Measurements from ENCODE around the gene ST3GAL2.

ST3GAL2 gene

DNA sequence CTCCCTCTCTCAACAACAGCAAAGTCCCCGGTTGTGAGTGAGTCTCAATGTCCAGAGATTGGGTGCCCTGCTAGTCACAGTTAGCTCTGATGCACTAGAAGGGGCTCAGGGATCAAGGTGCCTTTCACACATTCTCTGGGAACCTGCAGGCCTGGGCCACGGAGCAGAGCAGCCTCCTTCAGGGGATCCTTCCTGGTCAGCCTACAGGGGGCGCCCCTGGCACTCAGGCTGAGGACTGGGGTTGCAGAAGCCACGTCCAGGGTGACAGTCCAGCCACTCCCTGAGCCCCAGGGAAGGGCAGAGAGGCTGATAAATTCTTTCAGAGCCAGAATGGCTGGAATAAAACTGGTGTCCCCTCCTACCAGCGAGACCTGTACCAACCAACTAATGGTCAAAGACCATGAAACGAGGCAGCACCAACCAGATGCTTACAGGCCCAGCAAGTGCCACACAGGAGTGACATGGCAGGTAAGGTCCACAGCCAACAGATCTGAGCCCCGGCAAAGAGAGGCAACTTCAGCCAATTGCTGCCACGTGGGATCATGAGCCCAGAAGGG, 43.5 kb downstream of the ST3GAL2 start:
- H3K4me1 ChIP-seq (ENCODE audit: control insufficient read depth, insufficient read depth, low read depth, low read length), result peaks cover 15% of the 10 kb centered on the region
- no peak overlapping the region for H3K4me2 ChIP-seq (ENCODE audit: low read length, poor library complexity, severe bottlenecking)
- no peak overlapping the region for H3K18ac ChIP-seq (ENCODE audit: low read depth in 1 of 2, low read length in 2 of 2)
- H2AFZ ChIP-seq (ENCODE audit: low read depth, low read length), result no peak overlapping the region
- no peak overlapping the region for H3K4me3 ChIP-seq (ENCODE audit: insufficient read depth in 1 of 2, low read depth in 1 of 2, low read length in 2 of 2)
- 59% methylated on average over 8 of the region's 8 CpGs for WGBS
- peaks cover 34 to 80% of the 10 kb centered on the region in 2 experiments for H3K36me3 ChIP-seq (ENCODE audit: control insufficient read depth in 1 of 2, insufficient read depth in 2 of 2, low read depth in 1 of 2, low read length in 2 of 2)
- H2AK5ac ChIP-seq (ENCODE audit: low read length, severe bottlenecking), result no peak overlapping the region
- H3K23ac ChIP-seq (ENCODE audit: low read length in 2 of 2), result no peak overlapping the region
- no peak overlapping the region for H2BK5ac ChIP-seq (ENCODE audit: low read depth, low read length, poor library complexity, severe bottlenecking)
- DNase-seq, result peak; percentile 41
- no peak overlapping the region for H3K9ac ChIP-seq (ENCODE audit: low read length)
- no peak overlapping the region for H4K91ac ChIP-seq (ENCODE audit: low read length)
- H3K4ac ChIP-seq (ENCODE audit: low read depth in 1 of 2, low read length in 2 of 2), result no peak overlapping the region
- H2BK120ac ChIP-seq (ENCODE audit: low read depth, low read length), result no peak overlapping the region
- no peak overlapping the region for H4K8ac ChIP-seq (ENCODE audit: low read length)
- H3K79me1 ChIP-seq (replicated peaks; ENCODE audit: low read length, poor library complexity, severe bottlenecking), result peaks cover 53% of the 10 kb centered on the region
- no peak overlapping the region for H3K14ac ChIP-seq (ENCODE audit: low read length in 2 of 2)
- H3K27ac ChIP-seq (ENCODE audit: low read length, poor library complexity, severe bottlenecking), result no peak overlapping the region
- no peaks in the 10 kb centered on the region for H3K27me3 ChIP-seq (ENCODE audit: control insufficient read depth in 1 of 2, insufficient read depth in 1 of 2, low read length in 2 of 2)
- no peak overlapping the region for H2BK12ac ChIP-seq (ENCODE audit: low read length in 2 of 2)
- no peak overlapping the region for H2BK15ac ChIP-seq (ENCODE audit: low read depth, poor library complexity, severe bottlenecking)
- H3K9me3 ChIP-seq (ENCODE audit: control insufficient read depth, low read length), result no peaks in the 10 kb centered on the region

DNA sequence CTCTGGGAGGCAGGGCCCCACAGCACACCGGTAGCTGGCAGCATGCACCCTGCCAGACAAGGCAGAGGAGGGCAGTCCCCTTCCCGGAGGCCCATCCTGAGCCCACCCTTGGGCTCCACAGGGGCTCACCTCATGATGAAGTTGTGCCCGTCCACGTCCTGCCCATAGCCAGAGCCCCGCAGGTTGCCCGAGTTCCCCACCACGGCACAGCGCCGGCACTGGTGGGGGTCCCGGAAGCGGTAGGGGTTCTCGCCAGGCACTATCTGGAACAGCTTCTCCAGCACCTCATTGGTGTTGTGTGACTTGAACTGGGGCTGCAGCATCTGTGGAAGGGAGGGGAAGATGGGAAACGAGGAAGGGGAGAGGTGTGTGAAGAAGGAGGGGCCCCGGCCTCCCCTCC, 44.0 kb downstream of the ST3GAL2 start:
- H2AK5ac ChIP-seq (ENCODE audit: low read length, severe bottlenecking), result no peak overlapping the region
- no peak overlapping the region for H3K4me2 ChIP-seq (ENCODE audit: low read length, poor library complexity, severe bottlenecking)
- H3K4ac ChIP-seq (ENCODE audit: low read depth in 1 of 2, low read length in 2 of 2), result no peak overlapping the region
- H3K14ac ChIP-seq (ENCODE audit: low read length in 2 of 2), result no peak overlapping the region
- 95% methylated on average over 12 of the region's 14 CpGs for WGBS
- H3K79me1 ChIP-seq (replicated peaks; ENCODE audit: low read length, poor library complexity, severe bottlenecking), result peaks cover 50% of the 10 kb centered on the region
- H2AFZ ChIP-seq (ENCODE audit: low read depth, low read length), result no peak overlapping the region
- H3K9me3 ChIP-seq (ENCODE audit: control insufficient read depth, low read length), result no peaks in the 10 kb centered on the region
- H3K23ac ChIP-seq (ENCODE audit: low read length in 2 of 2), result no peak overlapping the region
- DNase-seq, result no peak
- H3K4me1 ChIP-seq (ENCODE audit: control insufficient read depth, insufficient read depth, low read depth, low read length), result peaks cover 12% of the 10 kb centered on the region
- H3K18ac ChIP-seq (ENCODE audit: low read depth in 1 of 2, low read length in 2 of 2), result no peak overlapping the region
- no peak overlapping the region for H4K8ac ChIP-seq (ENCODE audit: low read length)
- H3K9ac ChIP-seq (ENCODE audit: low read length), result no peak overlapping the region
- H2BK12ac ChIP-seq (ENCODE audit: low read length in 2 of 2), result no peak overlapping the region
- H3K4me3 ChIP-seq (ENCODE audit: insufficient read depth in 1 of 2, low read depth in 1 of 2, low read length in 2 of 2), result no peak overlapping the region
- H3K27ac ChIP-seq (ENCODE audit: low read length, poor library complexity, severe bottlenecking), result no peak overlapping the region
- H3K36me3 ChIP-seq (ENCODE audit: control insufficient read depth in 1 of 2, insufficient read depth in 2 of 2, low read depth in 1 of 2, low read length in 2 of 2), result peaks cover 34 to 74% of the 10 kb centered on the region in 2 experiments
- H2BK15ac ChIP-seq (ENCODE audit: low read depth, poor library complexity, severe bottlenecking), result no peak overlapping the region
- no peak overlapping the region for H2BK120ac ChIP-seq (ENCODE audit: low read depth, low read length)
- no peak overlapping the region for H2BK5ac ChIP-seq (ENCODE audit: low read depth, low read length, poor library complexity, severe bottlenecking)
- H3K27me3 ChIP-seq (ENCODE audit: control insufficient read depth in 1 of 2, insufficient read depth in 1 of 2, low read length in 2 of 2), result no peaks in the 10 kb centered on the region
- H4K91ac ChIP-seq (ENCODE audit: low read length), result no peak overlapping the region

DNA sequence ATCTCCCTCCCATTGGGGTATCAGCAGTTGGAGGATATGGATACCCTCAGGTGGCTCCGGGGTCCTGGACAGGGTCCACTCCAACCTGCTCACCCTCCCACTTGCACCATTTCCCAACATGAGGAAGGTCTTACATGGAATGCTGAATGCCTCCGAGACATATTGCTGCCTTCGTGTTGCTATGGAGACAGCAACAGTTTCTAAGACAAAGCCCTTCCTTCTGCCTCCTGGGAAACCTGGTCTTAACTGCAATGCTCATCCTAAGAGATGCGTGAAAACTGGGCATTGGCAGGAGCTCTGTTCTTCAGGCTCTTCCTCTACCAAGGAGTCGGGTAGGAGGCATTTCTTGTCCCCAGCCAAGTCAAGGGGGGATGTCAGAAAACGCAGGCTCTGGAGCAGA, 45.2 kb downstream of the ST3GAL2 start:
- peaks cover 6% of the 10 kb centered on the region for H3K4me1 ChIP-seq (ENCODE audit: control insufficient read depth, insufficient read depth, low read depth, low read length)
- no peak overlapping the region for H3K18ac ChIP-seq (ENCODE audit: low read depth in 1 of 2, low read length in 2 of 2)
- no peak overlapping the region for H2BK5ac ChIP-seq (ENCODE audit: low read depth, low read length, poor library complexity, severe bottlenecking)
- H3K36me3 ChIP-seq (ENCODE audit: control insufficient read depth in 1 of 2, insufficient read depth in 2 of 2, low read depth in 1 of 2, low read length in 2 of 2), result peaks cover 27 to 69% of the 10 kb centered on the region in 2 experiments
- no peak overlapping the region for H3K9ac ChIP-seq (ENCODE audit: low read length)
- no peak overlapping the region for H2AFZ ChIP-seq (ENCODE audit: low read depth, low read length)
- H2BK15ac ChIP-seq (ENCODE audit: low read depth, poor library complexity, severe bottlenecking), result no peak overlapping the region
- no peak overlapping the region for H3K4me2 ChIP-seq (ENCODE audit: low read length, poor library complexity, severe bottlenecking)
- 95% methylated on average over 6 of the region's 6 CpGs for WGBS
- peaks cover 42% of the 10 kb centered on the region for H3K79me1 ChIP-seq (replicated peaks; ENCODE audit: low read length, poor library complexity, severe bottlenecking)
- H2BK120ac ChIP-seq (ENCODE audit: low read depth, low read length), result no peak overlapping the region
- H2BK12ac ChIP-seq (ENCODE audit: low read length in 2 of 2), result no peak overlapping the region
- no peak overlapping the region for H4K8ac ChIP-seq (ENCODE audit: low read length)
- no peaks in the 10 kb centered on the region for H3K27me3 ChIP-seq (ENCODE audit: control insufficient read depth in 1 of 2, insufficient read depth in 1 of 2, low read length in 2 of 2)
- no peak overlapping the region for H3K23ac ChIP-seq (ENCODE audit: low read length in 2 of 2)
- H3K4ac ChIP-seq (ENCODE audit: low read depth in 1 of 2, low read length in 2 of 2), result no peak overlapping the region
- H3K27ac ChIP-seq (ENCODE audit: low read length, poor library complexity, severe bottlenecking), result no peak overlapping the region
- H3K9me3 ChIP-seq (ENCODE audit: control insufficient read depth, low read length), result no peaks in the 10 kb centered on the region
- no peak overlapping the region for H3K4me3 ChIP-seq (ENCODE audit: insufficient read depth in 1 of 2, low read depth in 1 of 2, low read length in 2 of 2)
- no peak overlapping the region for H3K14ac ChIP-seq (ENCODE audit: low read length in 2 of 2)
- H2AK5ac ChIP-seq (ENCODE audit: low read length, severe bottlenecking), result no peak overlapping the region
- no peak for DNase-seq
- no peak overlapping the region for H4K91ac ChIP-seq (ENCODE audit: low read length)

DNA sequence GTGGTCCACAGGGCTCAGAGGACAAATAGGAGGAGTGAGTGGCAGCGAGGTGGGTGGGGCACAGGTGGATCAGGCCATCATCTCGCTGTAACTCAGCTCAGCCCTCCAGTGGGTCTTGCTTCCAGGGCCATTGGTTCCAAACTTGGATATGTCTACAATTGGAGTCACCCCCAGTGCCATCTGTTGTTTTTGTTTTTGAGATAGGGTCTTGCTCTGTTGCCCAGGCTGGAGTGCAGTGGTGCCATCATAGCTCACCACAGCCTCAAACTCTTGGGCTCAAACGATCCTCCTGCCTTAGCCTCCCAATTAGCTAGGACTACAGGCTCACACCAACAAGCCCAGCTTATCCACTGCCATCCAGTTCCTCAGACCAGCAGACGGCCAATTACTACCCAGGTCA, 46.3 kb downstream of the ST3GAL2 start:
- Histone ChIP-seq H3K4me3 (ENCODE audit: insufficient read depth in 1 of 2, low read depth in 1 of 2, low read length in 2 of 2) (peak overlapping the region in 1 of 2 experiments; percentile 19), H2BK5ac (ENCODE audit: low read depth, low read length, poor library complexity, severe bottlenecking) (no peak overlapping the region), H2BK12ac (ENCODE audit: low read length in 2 of 2) (peak overlapping the region; percentile 31 to 53), H4K8ac (ENCODE audit: low read length) (no peak overlapping the region), H3K9ac (ENCODE audit: low read length) (no peak overlapping the region), H3K79me1 (replicated peaks; ENCODE audit: low read length, poor library complexity, severe bottlenecking) (peaks cover 41% of the 10 kb centered on the region), H3K18ac (ENCODE audit: low read depth in 1 of 2, low read length in 2 of 2) (peak overlapping the region in 1 of 2 experiments; percentile 50), H2BK15ac (ENCODE audit: low read depth, poor library complexity, severe bottlenecking) (no peak overlapping the region), H3K27me3 (ENCODE audit: control insufficient read depth in 1 of 2, insufficient read depth in 1 of 2, low read length in 2 of 2) (no peaks in the 10 kb centered on the region), H2BK120ac (ENCODE audit: low read depth, low read length) (no peak overlapping the region), H3K4me1 (ENCODE audit: control insufficient read depth, insufficient read depth, low read depth, low read length) (peaks cover 6% of the 10 kb centered on the region), H3K9me3 (ENCODE audit: control insufficient read depth, low read length) (no peaks in the 10 kb centered on the region), H4K91ac (ENCODE audit: low read length) (peak overlapping the region; percentile 53), H3K14ac (ENCODE audit: low read length in 2 of 2) (peak overlapping the region in 1 of 2 experiments; percentile 19), H3K36me3 (ENCODE audit: control insufficient read depth in 1 of 2, insufficient read depth in 2 of 2, low read depth in 1 of 2, low read length in 2 of 2) (peaks cover 28 to 67% of the 10 kb centered on the region in 2 experiments), H3K27ac (ENCODE audit: low read length, poor library complexity, severe bottlenecking) (no peak overlapping the region), H3K4ac (ENCODE audit: low read depth in 1 of 2, low read length in 2 of 2) (no peak overlapping the region), H3K23ac (ENCODE audit: low read length in 2 of 2) (no peak overlapping the region), H2AK5ac (ENCODE audit: low read length, severe bottlenecking) (no peak overlapping the region), H3K4me2 (ENCODE audit: low read length, poor library complexity, severe bottlenecking) (no peak overlapping the region), H2AFZ (ENCODE audit: low read depth, low read length) (no peak overlapping the region)
- WGBS, result 97% methylated on average over 4 of the region's 4 CpGs
- no peak for DNase-seq
